ENCODE results near the gene POLR2C. TPM values are rescaled to one million over a fixed set of nuclear protein-coding genes. Genes with fewer than 3 reads are reported as not detected.

Gene POLR2C
- 77.7 and 111 TPM in 2 replicates for total RNA-seq

GRCh38 chr16:57462209-57462977, at the start of gene POLR2C:
POLR2C (plus strand) TSS chr16:57462679; CDS start chr16:57462725, 46 bp downstream.

GRCh38 chr16:57447186-57447962, 15.1 kb upstream of the POLR2C start, which contains the start of the genes CIAPIN1 and COQ9:
CIAPIN1 (minus strand) TSS chr16:57447385; CDS start chr16:57440928, 6,457 bp downstream.
COQ9 (plus strand) TSS chr16:57447479; CDS start chr16:57447506, 27 bp downstream.

GRCh38 chr16:57485916-57486857, 23.7 kb downstream of the POLR2C start, which contains the start of gene DOK4:
DOK4 (minus strand) TSS chr16:57486493; CDS start chr16:57479507, 6,986 bp downstream.

Other genes starting within 250 kb of the POLR2C start
- gene ARL2BP, start 217.4 kb upstream of the POLR2C start, total RNA-seq = 49.5 and 74.6 TPM in 2 replicates
- gene PLLP, start 178.0 kb upstream of the POLR2C start, total RNA-seq = 1.6 and 7.4 TPM in 2 replicates
- not detected in 2 replicates for gene CCL22, start 103.9 kb upstream of the POLR2C start, total RNA-seq
- gene CX3CL1, start 90.2 kb upstream of the POLR2C start, total RNA-seq = 3.6 and 89.1 TPM in 2 replicates
- not detected in 2 replicates for gene CCL17, start 57.9 kb upstream of the POLR2C start, total RNA-seq
- 81.4 and 88.7 TPM in 2 replicates for gene CIAPIN1, start 15.3 kb upstream of the POLR2C start, total RNA-seq
- gene COQ9, start 15.2 kb upstream of the POLR2C start, total RNA-seq = 33.5 and 64.8 TPM in 2 replicates
- 9.9 and 16.6 TPM in 2 replicates for gene DOK4, start 23.8 kb downstream of the POLR2C start, total RNA-seq
- 11.7 and 20.0 TPM in 2 replicates for gene CCDC102A, start 73.9 kb downstream of the POLR2C start, total RNA-seq
- gene ADGRG5, start 80.0 kb downstream of the POLR2C start, total RNA-seq = not detected in 2 replicates
- 30.1 and 33.0 TPM in 2 replicates for gene ADGRG1, start 166.0 kb downstream of the POLR2C start, total RNA-seq
- gene ADGRG3, start 205.6 kb downstream of the POLR2C start, total RNA-seq = 0.16 and 1.8 TPM in 2 replicates
- gene DRC7, start 232.1 kb downstream of the POLR2C start, total RNA-seq = 0.25 TPM in 1 of 2 replicates, not detected in the other